Myocyte (in vitro differentiated cells): ENCODE data around the gene FOLR3. TPM values are rescaled to one million over a fixed set of nuclear protein-coding genes. Genes with fewer than 3 reads are reported as not detected.
A peak's percentile ranks its signal among the peaks of the same experiment; 100 is the strongest.
"Not testable (repeated sequence)": the region's sequence is repeated elsewhere in the genome, so short reads cannot be mapped to it uniquely, and the experiment has no call there.

Source experiments
- DNase-seq: peaks from one replicate; pipeline ENCODE4 v3.0.0-alpha.2; 2012; ENCODE audit warnings: low read depth
- total RNA-seq: library from RNA; depleted of rRNA; stranded (reverse); fragments of >200 nt; gene quantifications from 2 replicates; pipeline ENCODE4 v1.2.3, GENCODE V29; 2014

FOLR3 gene
- total RNA-seq, 1 donor from 2014 or later = not detected

DNA sequence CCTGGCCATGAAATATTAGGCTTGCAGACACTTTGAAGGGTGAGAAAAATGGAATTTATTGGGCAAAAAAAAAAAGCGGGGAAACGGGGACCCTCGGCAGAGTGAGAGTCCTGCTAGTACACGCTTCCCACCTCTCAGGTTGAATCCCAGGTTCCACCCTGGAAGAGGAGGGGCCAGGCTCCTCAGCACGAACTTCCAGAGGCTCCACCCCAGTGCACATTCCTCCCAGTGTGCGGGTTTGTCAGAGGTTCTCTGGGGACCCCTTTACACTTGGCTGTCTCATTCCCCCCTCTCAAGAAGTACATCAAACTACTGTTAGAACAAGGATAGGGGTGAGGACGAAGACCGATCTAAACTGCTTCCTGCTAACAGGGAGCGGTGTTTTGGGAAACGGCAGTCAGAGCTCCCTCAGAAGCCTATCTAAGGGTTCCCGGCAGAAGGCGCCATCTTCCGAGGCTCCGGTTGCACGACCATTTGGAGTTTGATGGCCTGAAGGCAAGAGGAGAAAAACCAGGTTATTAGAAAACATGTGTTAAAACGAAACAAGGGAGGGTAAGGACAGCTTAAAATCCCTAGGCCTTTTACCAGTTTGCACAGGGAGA lies 27.5 kb downstream of the FOLR3 start:
- DNase-seq = no peak

GRCh38 chr11:72164187-72164586 lies 28.7 kb downstream of the FOLR3 start:
- not testable (repeated sequence) for DNase-seq

DNA sequence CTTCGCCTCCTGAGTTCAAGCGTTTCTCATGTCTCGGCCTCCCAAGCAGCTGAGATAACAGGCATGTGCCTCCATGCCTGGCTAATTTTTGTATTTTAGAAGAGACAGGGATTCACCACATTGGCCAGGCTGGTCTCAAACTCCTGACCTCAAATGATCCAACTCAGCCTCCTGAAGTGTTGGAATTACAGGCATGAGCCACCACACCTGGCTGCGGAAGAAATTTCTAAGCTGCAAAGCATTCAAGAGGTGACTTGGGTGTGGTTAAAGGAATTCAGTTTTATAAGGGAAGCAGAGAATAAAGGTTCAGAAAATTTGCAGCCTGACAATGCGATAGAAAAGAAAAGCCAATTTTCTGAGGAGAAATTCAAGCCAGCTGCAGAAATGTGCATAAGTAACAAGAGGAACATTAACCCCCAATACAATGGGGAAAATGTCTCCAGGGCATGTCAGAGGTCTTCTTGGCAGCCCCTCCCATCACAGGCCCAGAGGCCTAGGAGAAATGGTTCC lies 33.6 kb downstream of the FOLR3 start:
- DNase-seq = not testable (repeated sequence)

DNA sequence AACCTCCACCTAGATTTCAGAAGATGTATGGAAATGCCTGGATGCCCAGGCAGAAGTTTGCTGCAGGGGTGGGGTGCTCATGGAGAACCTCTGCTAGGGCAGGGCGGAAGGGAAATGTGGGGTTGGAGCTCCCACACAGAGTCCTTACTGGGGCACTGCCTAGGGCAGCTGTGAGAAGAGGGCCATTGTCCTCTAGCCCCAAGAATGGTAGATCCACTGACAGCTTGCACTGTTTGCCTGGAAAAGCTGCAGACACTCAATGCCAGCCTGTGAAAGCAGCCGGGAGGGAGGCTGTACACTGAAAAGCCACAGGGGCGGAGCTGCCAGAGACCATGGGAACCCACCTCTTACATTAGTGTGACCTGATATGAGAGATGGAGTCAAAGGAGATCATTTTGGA lies 34.2 kb downstream of the FOLR3 start:
- DNase-seq = not testable (repeated sequence)

GRCh38 chr11:72172043-72172442 lies 36.5 kb downstream of the FOLR3 start:
- not testable (repeated sequence) for DNase-seq

DNA sequence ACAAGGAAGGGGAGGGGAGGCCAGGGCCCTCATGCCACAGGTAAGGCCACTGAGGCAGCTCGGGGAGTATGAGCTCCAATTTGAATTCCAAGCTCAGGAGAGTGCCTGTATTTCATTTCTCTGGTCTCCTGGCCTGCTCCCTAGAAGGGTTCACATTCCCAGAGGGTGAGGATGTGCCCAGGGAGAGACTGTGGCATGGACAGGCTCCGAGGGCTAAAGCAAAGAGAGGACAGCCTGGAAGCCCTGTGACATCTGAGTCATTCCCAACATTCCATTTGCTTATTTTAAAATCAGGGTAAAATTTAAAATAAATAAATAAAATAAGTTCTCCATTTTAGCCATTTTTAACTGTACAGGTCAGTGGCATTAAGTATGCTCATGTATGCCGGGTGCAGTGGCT lies 37.8 kb downstream of the FOLR3 start:
- DNase-seq = no peak

DNA sequence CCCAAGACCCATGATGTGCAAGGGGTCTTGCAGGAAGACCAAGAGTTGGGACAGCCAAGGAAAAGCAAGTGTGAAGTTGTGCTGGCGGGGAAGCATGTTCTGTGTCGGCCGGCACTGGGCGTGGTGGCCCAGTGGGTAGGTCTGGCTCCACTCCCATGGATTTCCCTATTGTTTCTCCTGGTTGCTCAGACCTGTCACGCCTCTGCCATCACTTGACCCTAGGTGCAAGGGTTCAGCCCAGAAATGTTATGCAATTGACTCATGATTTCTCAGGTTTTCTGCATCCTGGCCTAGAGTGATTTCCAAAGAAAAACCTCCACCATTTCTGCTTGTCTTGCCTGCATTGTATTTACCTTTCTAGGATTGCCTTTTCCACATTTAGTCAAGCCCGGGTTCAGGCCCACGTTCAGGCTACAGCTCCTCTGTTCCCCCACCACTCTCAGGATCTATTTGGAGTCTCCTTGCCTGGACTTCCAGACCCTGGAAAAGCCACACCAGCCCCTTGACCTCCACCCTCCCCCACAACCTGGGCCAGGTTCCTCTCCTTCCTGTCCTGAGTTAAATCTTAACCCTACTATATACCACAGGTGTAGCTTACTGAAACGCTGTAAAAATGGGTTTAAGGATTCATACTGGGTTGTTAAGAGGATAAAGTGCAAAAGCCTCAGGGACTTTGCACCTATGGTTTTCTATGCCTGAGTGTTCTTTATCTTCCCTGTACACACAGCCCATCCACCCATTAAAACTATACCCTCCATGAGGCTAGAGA lies 39.0 kb downstream of the FOLR3 start:
- DNase-seq = no peak

- DNase-seq = no peak
Measured at GRCh38 chr11:72177656-72178055, 42.1 kb downstream of the FOLR3 start.

DNA sequence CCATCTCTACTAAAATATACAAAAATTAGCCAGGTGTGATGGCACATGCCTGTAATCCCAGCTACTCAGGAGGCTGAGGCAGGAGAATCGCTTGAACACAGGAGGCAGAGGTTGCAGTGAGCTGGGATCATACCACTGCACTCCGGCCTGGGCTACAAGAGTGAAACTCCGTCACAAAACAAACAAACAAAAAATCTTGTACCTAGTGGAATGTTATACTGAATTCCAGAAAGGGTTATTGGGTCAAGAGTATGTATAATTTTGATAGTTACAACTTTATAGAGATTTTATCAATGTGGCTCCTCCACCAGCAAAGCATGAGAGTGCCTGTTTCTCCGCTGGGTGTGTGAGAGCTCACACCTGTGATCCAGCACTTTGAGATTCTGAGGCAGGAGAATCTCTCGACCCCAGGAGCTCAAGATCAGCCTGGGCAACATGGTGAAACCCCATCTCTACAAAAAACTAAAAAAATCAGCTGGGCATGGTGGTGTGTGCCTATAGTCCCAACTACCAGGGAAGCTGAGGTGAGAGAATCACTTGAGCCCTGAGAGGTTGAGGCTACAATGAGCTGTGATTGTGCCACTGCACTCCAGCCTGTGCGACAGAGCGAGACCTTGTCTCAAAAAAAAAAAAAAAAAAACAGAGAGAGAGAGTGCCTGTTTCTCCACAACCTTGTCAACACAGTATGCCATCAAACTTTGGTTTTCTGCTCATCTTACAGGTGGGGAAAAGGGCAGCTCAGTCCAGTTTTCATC lies 43.7 kb downstream of the FOLR3 start:
- no peak for DNase-seq

GRCh38 chr11:72179804-72180396 lies 44.4 kb downstream of the FOLR3 start:
- DNase-seq = no peak

- DNase-seq = peak; percentile 53
Measured at GRCh38 chr11:72180892-72181552, 45.5 kb downstream of the FOLR3 start.

DNA sequence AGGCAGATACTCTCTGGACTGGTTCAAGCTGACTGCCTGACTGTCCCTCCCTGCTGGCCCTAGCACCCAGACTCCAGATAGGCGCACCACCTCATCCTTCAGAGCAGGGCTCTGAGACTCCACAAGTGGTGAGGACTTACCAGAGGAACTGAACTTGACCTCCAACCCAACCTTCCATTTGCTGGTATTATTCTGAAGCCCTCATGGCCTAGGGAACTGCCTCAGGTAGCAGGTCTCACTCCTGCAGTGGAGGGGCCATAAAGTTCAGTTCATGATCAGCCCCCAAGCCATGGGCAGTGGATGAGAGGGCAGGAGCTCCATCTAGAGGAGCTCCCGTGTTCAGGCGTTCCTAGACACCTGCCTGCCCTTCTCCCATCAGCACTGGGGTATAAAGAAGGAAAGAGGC lies 46.0 kb downstream of the FOLR3 start:
- peak; percentile 25 for DNase-seq

DNA sequence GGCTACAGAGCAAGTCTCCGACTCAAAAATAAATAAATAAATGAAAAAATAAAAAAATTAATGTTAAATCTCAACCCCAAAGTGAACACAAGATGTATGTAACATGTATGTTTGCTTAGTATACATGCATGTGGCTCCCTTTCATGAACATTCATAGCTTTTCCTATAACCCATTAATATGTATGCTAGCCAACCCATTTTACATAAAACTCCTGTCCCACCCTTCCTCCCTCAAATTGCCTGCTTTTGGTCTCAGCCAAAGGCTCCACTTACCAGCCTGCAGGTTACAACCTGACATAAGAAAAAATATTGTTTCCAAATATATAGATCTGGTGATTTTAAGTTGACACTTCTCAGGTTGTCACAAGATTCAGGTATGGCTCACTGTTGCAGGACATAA lies 52.7 kb downstream of the FOLR3 start:
- no peak for DNase-seq

Other genes starting within 250 kb of the FOLR3 start
- gene XNDC1N, start 207.1 kb upstream of the FOLR3 start, total RNA-seq = 2.7 and 3.0 TPM in 2 replicates
- 45.3 and 54.3 TPM in 2 replicates for gene RNF121, start 206.7 kb upstream of the FOLR3 start, total RNA-seq
- 2.4 and 4.1 TPM in 2 replicates for gene IL18BP, start 136.8 kb upstream of the FOLR3 start, total RNA-seq
- gene NUMA1, start 55.2 kb upstream of the FOLR3 start, total RNA-seq = 177 and 218 TPM in 2 replicates
- gene LRRC51, start 54.9 kb upstream of the FOLR3 start, total RNA-seq = 2.7 and 4.0 TPM in 2 replicates
- gene LAMTOR1, start 32.4 kb upstream of the FOLR3 start, total RNA-seq = 111 and 118 TPM in 2 replicates
- not detected in 2 replicates for gene TOMT, start 29.8 kb upstream of the FOLR3 start, total RNA-seq
- gene ANAPC15, start 23.0 kb upstream of the FOLR3 start, total RNA-seq = 23.1 and 25.3 TPM in 2 replicates
- gene FOLR1, start 56.4 kb downstream of the FOLR3 start, total RNA-seq = 34.8 and 39.0 TPM in 2 replicates
- gene FOLR2, start 81.1 kb downstream of the FOLR3 start, total RNA-seq = not detected in 2 replicates
- 490 and 646 TPM in 2 replicates for gene INPPL1, start 89.0 kb downstream of the FOLR3 start, total RNA-seq
- not detected in 2 replicates for gene PHOX2A, start 108.5 kb downstream of the FOLR3 start, total RNA-seq